NCI-H2107 treated with DMSO at 0.1 percent for 48 hours (cell line): ENCODE data around the gene KIF2C.
"Not testable (repeated sequence)": the region's sequence is repeated elsewhere in the genome, so short reads cannot be mapped to it uniquely, and the experiment has no call there.

Source experiments
- DNase-seq: peaks from one replicate; lab custom pipeline; 2025; ENCODE audit not compliant: unreplicated experiment; lab: John Stamatoyannopoulos, UW

KIF2C gene

GRCh38 chr1:44739307-44740178 lies at the start of gene KIF2C:
Gene KIF2C (plus strand): TSS chr1:44739837. CDS start chr1:44739933, 96 bp downstream.
- peak; percentile 97 for DNase-seq

DNA sequence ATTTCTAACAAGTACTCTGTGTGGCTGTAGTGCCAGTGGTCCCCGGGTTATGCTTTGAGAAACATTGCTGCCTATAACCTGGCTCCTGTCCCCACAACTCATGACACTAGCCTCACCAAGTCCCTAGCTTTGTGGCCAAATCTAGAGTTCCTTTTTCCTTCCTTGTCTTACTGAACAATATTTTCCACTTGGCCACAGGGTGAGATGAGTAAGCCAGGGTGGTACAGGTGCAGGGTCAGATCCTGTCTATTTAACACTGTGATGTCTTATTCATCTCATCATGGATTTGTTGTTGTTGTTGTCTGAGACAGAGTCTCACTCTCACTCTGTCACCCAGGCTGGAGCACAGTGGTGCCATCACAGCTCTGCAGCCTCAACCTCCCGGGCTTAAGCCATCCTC lies 46.5 kb upstream of the KIF2C start:
- no peak for DNase-seq

DNA sequence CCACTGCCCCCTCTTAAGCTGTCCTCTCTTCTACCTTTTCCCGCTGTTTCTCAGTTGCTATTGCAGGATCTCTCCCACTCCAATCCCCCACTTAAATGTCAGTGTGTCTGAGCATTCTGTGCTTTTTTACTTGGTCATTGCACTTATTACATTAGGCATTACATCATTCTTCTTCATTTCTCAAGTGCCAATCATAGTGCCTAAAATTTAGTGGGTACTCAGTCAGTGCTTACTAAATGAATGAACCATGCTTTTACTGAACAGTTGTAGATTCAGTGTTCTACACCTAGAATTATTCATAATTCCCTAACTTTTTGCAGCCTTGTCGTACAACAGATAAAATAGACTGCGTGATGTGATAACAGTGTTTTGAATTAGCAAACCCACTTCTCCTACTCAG lies 45.7 kb upstream of the KIF2C start:
- DNase-seq = no peak

- DNase-seq = no peak
Observed at GRCh38 chr1:44694863-44695478, 44.7 kb upstream of the KIF2C start.

GRCh38 chr1:44695671-44696070 lies 44.0 kb upstream of the KIF2C start:
- no peak for DNase-seq

DNA sequence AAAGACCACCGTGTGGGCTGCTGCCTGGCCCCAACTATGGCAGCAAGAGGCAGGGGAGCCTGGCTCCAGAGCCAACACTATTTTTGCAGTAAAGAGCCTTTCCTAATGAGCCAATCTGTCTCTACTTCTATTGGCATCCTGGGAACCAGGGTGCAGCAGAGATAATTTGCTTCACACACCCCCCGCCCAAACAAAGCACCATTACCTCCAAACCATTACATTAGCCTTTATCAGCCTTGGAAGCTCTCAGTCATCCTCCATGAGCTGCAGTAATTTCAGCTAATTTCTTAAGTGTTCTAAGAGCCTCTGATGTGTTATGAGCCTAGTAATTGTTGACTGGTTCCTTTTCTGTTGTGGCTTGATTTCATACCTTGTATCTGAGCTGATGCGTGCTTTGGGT lies 43.5 kb upstream of the KIF2C start:
- no peak for DNase-seq

- DNase-seq = no peak
Observed at GRCh38 chr1:44696789-44697345, 42.8 kb upstream of the KIF2C start.

GRCh38 chr1:44698138-44698537 lies 41.5 kb upstream of the KIF2C start:
- DNase-seq = no peak

DNA sequence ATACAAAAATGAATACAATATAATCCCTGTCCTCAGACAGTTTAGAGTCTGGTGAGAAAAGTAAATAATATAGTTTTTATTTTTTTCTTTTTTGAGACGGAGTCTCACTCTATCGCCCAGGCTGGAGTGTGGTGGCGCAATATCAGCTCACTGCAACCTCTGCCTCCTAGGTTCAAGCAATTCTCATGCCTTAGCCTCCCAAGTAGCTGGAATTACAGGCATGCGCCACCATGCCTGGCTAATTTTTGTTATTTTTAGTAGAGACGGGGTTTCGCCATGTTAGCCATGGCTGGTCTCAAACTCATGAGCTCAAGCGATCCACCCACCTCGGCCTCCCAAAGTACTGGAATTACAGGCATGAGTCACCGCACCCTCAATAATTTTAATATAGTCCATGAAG lies 40.3 kb upstream of the KIF2C start:
- DNase-seq = not testable (repeated sequence)

- peak; percentile 80 for DNase-seq
Observed at GRCh38 chr1:44700573-44700972, 39.1 kb upstream of the KIF2C start.

GRCh38 chr1:44701141-44701573 lies 38.5 kb upstream of the KIF2C start:
- DNase-seq = no peak

DNA sequence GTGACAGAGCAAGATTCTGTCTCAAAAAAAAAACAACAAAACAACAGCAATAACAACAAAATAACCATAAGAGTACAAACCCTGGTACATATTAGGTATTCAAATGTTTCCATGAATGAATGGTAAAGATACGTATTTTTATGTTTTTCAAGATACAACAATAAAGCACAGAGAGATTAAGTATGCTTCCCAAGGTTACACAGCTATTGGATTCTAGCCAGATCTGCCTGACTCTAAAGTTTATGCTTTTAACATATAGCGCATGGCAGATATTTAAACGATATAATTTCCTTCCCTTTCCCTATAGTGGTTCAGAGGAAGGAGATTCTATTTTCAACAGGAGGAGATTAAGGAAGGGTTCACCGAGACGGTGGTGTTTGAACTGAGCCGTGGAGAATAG lies 34.2 kb upstream of the KIF2C start:
- no peak for DNase-seq

DNA sequence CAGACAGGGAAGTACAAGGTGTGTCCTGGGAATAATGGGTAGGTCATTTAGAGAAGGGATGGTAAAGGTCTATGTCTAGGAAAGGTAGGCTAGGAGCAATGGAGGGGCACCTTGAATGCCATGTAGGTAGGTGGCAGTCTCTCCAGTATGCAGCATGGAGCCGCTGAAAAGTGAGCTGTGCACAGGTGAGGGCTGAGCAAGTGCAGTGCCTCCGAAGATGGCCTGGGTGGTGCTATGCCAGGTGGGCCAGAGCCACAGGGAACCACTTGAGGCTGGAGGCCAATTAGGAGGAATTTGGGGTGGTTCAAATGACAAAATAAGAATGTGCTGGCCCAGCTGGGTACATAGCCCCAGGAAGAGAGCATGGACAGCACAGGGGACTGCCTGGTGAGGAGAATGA lies 33.7 kb upstream of the KIF2C start:
- DNase-seq = peak; percentile 31

DNA sequence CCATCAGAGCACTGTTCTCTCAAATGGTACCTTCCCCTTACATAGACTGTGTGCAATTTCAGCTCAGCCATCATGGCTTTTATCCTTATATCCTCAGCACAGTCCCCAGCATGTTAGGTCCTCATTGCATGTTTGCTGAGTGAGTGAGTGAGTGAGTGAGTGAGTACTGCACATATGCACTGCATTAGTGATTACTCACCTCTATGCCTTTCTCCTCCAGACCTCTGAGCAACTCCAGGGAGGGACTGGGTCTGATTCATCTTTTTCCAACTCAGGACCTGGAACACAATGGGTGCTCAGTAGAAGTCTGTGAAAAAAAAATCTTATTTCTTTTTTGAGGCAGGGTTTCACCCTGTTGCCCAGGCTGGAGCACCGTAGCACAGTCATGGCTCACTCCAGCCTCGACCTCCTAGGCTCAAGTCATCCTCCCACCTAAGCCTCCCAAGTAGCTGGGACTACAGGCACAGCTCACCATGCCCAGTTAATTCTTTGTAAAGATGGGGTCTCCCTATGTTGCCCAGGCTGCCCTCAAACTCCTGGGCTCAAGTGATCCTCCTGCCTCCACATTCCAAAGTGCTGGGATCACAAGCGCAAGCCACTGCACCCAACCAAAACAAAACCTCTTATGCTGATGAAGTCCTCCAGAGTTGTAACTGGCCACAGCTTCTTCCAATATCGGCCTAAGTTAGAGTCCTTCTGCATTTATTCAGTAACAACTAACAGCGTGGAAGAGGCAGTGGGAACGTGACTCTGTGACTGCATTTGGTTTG lies 32.3 kb upstream of the KIF2C start:
- DNase-seq = no peak

GRCh38 chr1:44707959-44708831 lies 31.4 kb upstream of the KIF2C start:
- no peak for DNase-seq

GRCh38 chr1:44713321-44713781 lies 26.3 kb upstream of the KIF2C start:
- peak; percentile 77 for DNase-seq

DNA sequence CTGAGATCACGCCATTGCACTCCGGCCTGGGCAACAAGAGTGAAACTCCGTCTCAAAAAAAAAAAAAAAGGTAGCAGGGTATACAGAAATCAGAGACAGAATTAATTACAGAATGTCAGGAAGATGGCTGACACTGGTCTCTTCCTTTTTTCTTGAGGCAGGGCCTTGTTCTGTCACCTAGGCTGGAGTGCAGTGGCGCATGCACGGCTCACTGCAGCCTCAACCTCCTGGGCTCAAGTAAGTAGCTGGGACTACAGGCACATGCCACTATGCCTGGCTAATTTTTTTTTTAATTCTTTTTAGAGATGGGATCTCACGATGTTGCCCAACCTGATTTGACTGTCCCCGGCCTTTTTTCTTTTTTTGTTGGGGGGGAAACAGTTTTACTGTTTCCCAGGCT lies 25.1 kb upstream of the KIF2C start:
- DNase-seq = no peak

- DNase-seq = peak; percentile 84
Observed at GRCh38 chr1:44714944-44715571, 24.6 kb upstream of the KIF2C start.

DNA sequence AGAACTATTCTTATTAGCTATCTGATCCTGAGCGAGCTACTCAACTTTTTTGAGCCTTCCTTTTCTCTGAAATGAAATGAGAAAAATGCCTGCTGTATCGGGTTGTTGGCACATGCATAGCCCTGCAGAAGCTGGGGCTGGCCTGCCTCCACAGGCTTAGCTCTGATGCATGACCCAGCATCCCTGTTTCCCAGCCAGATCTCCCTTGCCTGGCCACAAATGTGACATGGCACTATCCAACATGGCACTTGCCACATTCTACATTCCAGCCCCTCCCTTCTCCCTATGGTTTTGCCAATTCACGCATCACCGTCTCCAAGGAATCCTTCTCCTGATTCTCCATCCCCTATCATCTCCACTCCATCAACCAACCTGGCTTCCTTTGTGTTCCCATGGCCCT lies 22.5 kb upstream of the KIF2C start:
- no peak for DNase-seq

GRCh38 chr1:44717653-44718052 lies 22.0 kb upstream of the KIF2C start:
- no peak for DNase-seq
